Measurements from ENCODE around the gene HMX1. TPM values are rescaled to one million over a fixed set of nuclear protein-coding genes. Genes with fewer than 3 reads are reported as not detected.
A peak's percentile ranks its signal among the peaks of the same experiment; 100 is the strongest.

HMX1 gene
- total RNA-seq, 6 experiments from 2014 or later, result not detected

GRCh38 chr4:8850074-8850829 lies 21.4 kb downstream of the HMX1 start:
- peaks cover 0 to 10% of the 10 kb centered on the region in 2 donors for H3K27me3 ChIP-seq
- ATAC-seq (no peak), DNase-seq (peak in 2 of 3 donors; percentile 12 to 43)

GRCh38 chr4:8849266-8850073 lies 22.2 kb downstream of the HMX1 start:
- no peak overlapping the region for H3K4me3 ChIP-seq
- ATAC-seq, result no peak
- WGBS (ENCODE audit: insufficient coverage, low coverage, low lambda C conversion rate, missing lambda C conversion rate), result 39% methylated on average over 3 of the region's 18 CpGs
- peak in 2 of 3 donors; percentile 4 to 37 for DNase-seq
- H3K27me3 ChIP-seq, result peaks cover 0 to 10% of the 10 kb centered on the region in 2 donors
- intact Hi-C loops (cut with DNase I), result no loop called here
- H3K4me1 ChIP-seq, result no peaks in the 10 kb centered on the region
- H3K9me3 ChIP-seq, result no peaks in the 10 kb centered on the region
- H3K27ac ChIP-seq, result no peak overlapping the region
- TF ChIP-seq POLR2A (IDR thresholded peaks at IDR 0.05), result no peak
- no peak for TF ChIP-seq CTCF (IDR thresholded peaks at IDR 0.05)
- H3K36me3 ChIP-seq, result no peaks in the 10 kb centered on the region

More at GRCh38 chr4:8850074-8850829, 21.4 kb downstream of the HMX1 start:
- intact Hi-C loops (cut with DNase I), result no loop called here
- Histone ChIP-seq H3K4me1 (no peaks in the 10 kb centered on the region), H3K4me3 (no peak overlapping the region), H3K36me3 (no peaks in the 10 kb centered on the region), H3K9me3 (no peaks in the 10 kb centered on the region), H3K27ac (no peak overlapping the region)
- TF ChIP-seq POLR2A (IDR thresholded peaks at IDR 0.05), result no peak
- TF ChIP-seq CTCF (IDR thresholded peaks at IDR 0.05), result no peak
- WGBS (ENCODE audit: insufficient coverage, low coverage, low lambda C conversion rate, missing lambda C conversion rate), result 60% methylated on average over 9 of the region's 23 CpGs

- Histone ChIP-seq H3K27ac (no peak overlapping the region), H3K9me3 (no peaks in the 10 kb centered on the region), H3K4me1 (no peaks in the 10 kb centered on the region), H3K4me3 (no peak overlapping the region), H3K36me3 (no peaks in the 10 kb centered on the region), H3K27me3 (peaks cover 0 to 6% of the 10 kb centered on the region in 2 donors)
- TF ChIP-seq CTCF (IDR thresholded peaks at IDR 0.05) (no peak), POLR2A (IDR thresholded peaks at IDR 0.05) (no peak)
- DNase-seq (peak in 2 of 3 donors; percentile 5 to 13), ATAC-seq (no peak)
- 49% methylated on average over 13 of the region's 14 CpGs for WGBS (ENCODE audit: insufficient coverage, low coverage, low lambda C conversion rate, missing lambda C conversion rate)
- intact Hi-C loops (cut with DNase I), result no loop called here
Measured at GRCh38 chr4:8848507-8849265, 23.0 kb downstream of the HMX1 start.

- Histone ChIP-seq H3K9me3 (no peaks in the 10 kb centered on the region), H3K27me3 (no peaks in the 10 kb centered on the region), H3K4me3 (no peak overlapping the region), H3K36me3 (no peaks in the 10 kb centered on the region), H3K4me1 (no peaks in the 10 kb centered on the region), H3K27ac (no peak overlapping the region)
- ATAC-seq, result peak in 1 of 4 donors; percentile 45
- TF ChIP-seq CTCF (IDR thresholded peaks at IDR 0.05), result no peak
- no peak for TF ChIP-seq POLR2A (IDR thresholded peaks at IDR 0.05)
- peak; percentile 7 to 17 (median 10) for DNase-seq
- intact Hi-C loops (cut with DNase I), result no loop called here
- WGBS (ENCODE audit: insufficient coverage, low coverage, low lambda C conversion rate, missing lambda C conversion rate), result 17% methylated on average over 6 of the region's 10 CpGs
Measured at GRCh38 chr4:8847764-8848163, 23.9 kb downstream of the HMX1 start.
